H9 (cell line): Measurements from ENCODE around the gene PCBP2. TPM values are rescaled to one million over a fixed set of nuclear protein-coding genes. Genes with fewer than 3 reads are reported as not detected.
"Not testable (repeated sequence)": the region's sequence is repeated elsewhere in the genome, so short reads cannot be mapped to it uniquely, and the experiment has no call there.

Experiments
- DNase-seq: peaks from one replicate; pipeline ENCODE4 v3.0.0-alpha.2; 2017
- H2AFZ ChIP-seq: one replicate; pipeline ENCODE4 v1.6.1; 2013; ENCODE audit warnings: mild to moderate bottlenecking, low read length, control low read depth, moderate library complexity
- H2AK5ac ChIP-seq: 2 replicates; pipeline ENCODE4 v1.6.1; 2013; ENCODE audit warnings: low read length, control low read depth, mixed read lengths; ENCODE audit not compliant: insufficient read length
- H2BK120ac ChIP-seq: one replicate; pipeline ENCODE4 v1.6.1; 2013; ENCODE audit warnings: low read depth, mild to moderate bottlenecking, low read length, control low read depth, inconsistent platforms; ENCODE audit not compliant: poor library complexity, severe bottlenecking
- H2BK12ac ChIP-seq: 2 replicates; pipeline ENCODE4 v1.6.1; 2013; ENCODE audit warnings: low read length, control low read depth, mixed read lengths, low read depth; ENCODE audit not compliant: insufficient read length
- H2BK15ac ChIP-seq: 2 replicates; pipeline ENCODE4 v1.6.1; 2013; ENCODE audit warnings: low read depth, low read length, control low read depth
- H2BK20ac ChIP-seq: one replicate; pipeline ENCODE4 v1.6.1; 2013; ENCODE audit warnings: low read depth, mild to moderate bottlenecking, low read length, control low read depth, inconsistent platforms; ENCODE audit not compliant: poor library complexity, severe bottlenecking
- H2BK5ac ChIP-seq: 2 replicates; pipeline ENCODE4 v1.6.1; 2013; ENCODE audit warnings: low read length, control low read depth, mixed read lengths; ENCODE audit not compliant: insufficient read length
- H3K14ac ChIP-seq: 2 replicates; pipeline ENCODE4 v1.6.1; 2013; ENCODE audit warnings: low read length, control low read depth; ENCODE audit not compliant: insufficient read depth
- H3K18ac ChIP-seq: 2 replicates; pipeline ENCODE4 v1.6.1; 2013; ENCODE audit warnings: low read depth, mild to moderate bottlenecking, mixed read lengths, low read length, control low read depth; ENCODE audit not compliant: insufficient read length
- H3K23ac ChIP-seq: 2 replicates; pipeline ENCODE4 v1.6.1; 2013; ENCODE audit warnings: low read length, control low read depth, mixed read lengths, low read depth; ENCODE audit not compliant: insufficient read length
- H3K23me2 ChIP-seq: 2 replicates; pipeline ENCODE4 v1.6.1; 2013; ENCODE audit warnings: low read depth, mild to moderate bottlenecking, mixed read lengths, low read length, control low read depth; ENCODE audit not compliant: insufficient read length, poor library complexity, severe bottlenecking
- H3K27ac ChIP-seq: 2 replicates; pipeline ENCODE4 v1.5.1; 2013; ENCODE audit warnings: low read length, control low read depth, mixed read lengths, low read depth; ENCODE audit not compliant: insufficient read length
- H3K27me3 ChIP-seq: 2 replicates; pipeline ENCODE4 v1.6.1; 2013; ENCODE audit warnings: low read length, control low read depth, inconsistent platforms; ENCODE audit not compliant: insufficient read depth
- H3K4ac ChIP-seq: 2 replicates; pipeline ENCODE4 v1.6.1; 2013; ENCODE audit warnings: low read depth, mild to moderate bottlenecking, control low read depth, inconsistent platforms, low read length, moderate library complexity
- H3K4me1 ChIP-seq: 2 replicates; pipeline ENCODE4 v1.6.1; 2013; ENCODE audit warnings: low read length, control low read depth, inconsistent platforms; ENCODE audit not compliant: insufficient read depth
- H3K4me2 ChIP-seq: 2 replicates; pipeline ENCODE4 v1.6.1; 2013; ENCODE audit warnings: low read length, control low read depth, mixed read lengths; ENCODE audit not compliant: insufficient read length, insufficient read depth
- H3K56ac ChIP-seq: 2 replicates; pipeline ENCODE4 v1.6.1; 2013; ENCODE audit warnings: low read depth, mild to moderate bottlenecking, mixed read lengths, low read length, control low read depth; ENCODE audit not compliant: insufficient read length
- H3K79me1 ChIP-seq: 2 replicates; pipeline ENCODE4 v1.6.1; 2013; ENCODE audit warnings: low read depth, mild to moderate bottlenecking, moderate library complexity, low read length, control low read depth, inconsistent platforms; ENCODE audit not compliant: insufficient read depth, poor library complexity, severe bottlenecking
- H3K79me2 ChIP-seq: 2 replicates; pipeline ENCODE4 v1.6.1; 2013; ENCODE audit warnings: low read length, control low read depth, inconsistent platforms; ENCODE audit not compliant: insufficient read depth
- H3K9ac ChIP-seq: 2 replicates; pipeline ENCODE4 v1.6.1; 2013; ENCODE audit warnings: low read length, control low read depth, mixed read lengths; ENCODE audit not compliant: insufficient read length; ENCODE audit errors: extremely low read depth
- H3K9me3 ChIP-seq: one replicate; pipeline ENCODE4 v1.6.1; 2013; ENCODE audit warnings: low read depth, low read length, inconsistent platforms; ENCODE audit not compliant: control insufficient read depth
- H3T11ph ChIP-seq: one replicate; pipeline ENCODE4 v1.6.1; 2013; ENCODE audit warnings: mild to moderate bottlenecking, low read length, control low read depth, inconsistent platforms
- H4K20me1 ChIP-seq: one replicate; pipeline ENCODE4 v1.6.1; 2013; ENCODE audit not compliant: control insufficient read depth, insufficient read length, insufficient read depth
- H4K5ac ChIP-seq: 2 replicates; pipeline ENCODE4 v1.6.1; 2013; ENCODE audit warnings: low read depth, mild to moderate bottlenecking, mixed read lengths, low read length, control low read depth; ENCODE audit not compliant: insufficient read length
- H4K8ac ChIP-seq: replicated peaks from 2 replicates; pipeline ENCODE4 v1.6.1; 2013; ENCODE audit warnings: low read length, control low read depth, mixed read lengths, low read depth; ENCODE audit not compliant: insufficient read length
- H4K91ac ChIP-seq: 2 replicates; pipeline ENCODE4 v1.6.1; 2013; ENCODE audit warnings: low read depth, mild to moderate bottlenecking, moderate library complexity, mixed read lengths, low read length, control low read depth; ENCODE audit not compliant: insufficient read length
- H3K27ac Mint-ChIP-seq, 3 experiments: 2 replicates in 2 of 3; 3 replicates in 1 of 3; pipeline ENCODE4 v1.8.0; 2020 to 2021; ENCODE audit warnings: mixed read lengths in 3 of 3, mild to moderate bottlenecking in 1 of 3, moderate library complexity in 1 of 3
- H3K27me3 Mint-ChIP-seq: 2 replicates; pipeline ENCODE4 v1.8.0; 2021; ENCODE audit warnings: low read depth, mild to moderate bottlenecking, moderate library complexity, mixed read lengths
- H3K36me3 Mint-ChIP-seq, 3 experiments: 2 replicates in 2 of 3; 3 replicates in 1 of 3; pipeline ENCODE4 v1.8.0; 2020 to 2021; ENCODE audit warnings: low read depth in 3 of 3, mixed read lengths in 3 of 3; ENCODE audit not compliant: insufficient read depth in 1 of 3
- H3K4me1 Mint-ChIP-seq, 2 experiments: 2 replicates each; pipeline ENCODE4 v1.8.0; 2020; ENCODE audit warnings: mixed read lengths in 2 of 2
- H3K4me3 Mint-ChIP-seq, 2 experiments: 2 replicates in 1 of 2; 3 replicates in 1 of 2; pipeline ENCODE4 v1.8.0; 2020 to 2021; ENCODE audit warnings: mild to moderate bottlenecking in 2 of 2, mixed read lengths in 2 of 2, moderate library complexity in 1 of 2
- H3K9me3 Mint-ChIP-seq, 2 experiments: 2 replicates in 1 of 2; 3 replicates in 1 of 2; pipeline ENCODE4 v1.8.0; 2020; ENCODE audit warnings: mild to moderate bottlenecking in 2 of 2, mixed read lengths in 2 of 2, moderate library complexity in 1 of 2
- WGBS: extraction: QIAGEN DNeasy Blood & Tissue Kit; methylation state at CpG from one replicate; pipeline ENCODE4 v1.1.7; 2013; ENCODE audit warnings: missing lambda C conversion rate, low lambda C conversion rate, mixed read lengths; ENCODE audit not compliant: insufficient read length; ENCODE audit errors: extremely low coverage; 5-methylcytosine and 5-hydroxymethylcytosine counted together
- total RNA-seq: library from RNA; stranded (reverse); gene quantifications from 2 replicates; pipeline ENCODE4 v1.2.1, GENCODE V29; 2021

The PCBP2 gene
- total RNA-seq, 1 experiment from 2014 or later = 1,207 TPM

- H4K20me1 ChIP-seq, H2BK20ac ChIP-seq, H3K36me3 Mint-ChIP-seq, DNase-seq, H3K14ac ChIP-seq, H3T11ph ChIP-seq, H2AK5ac ChIP-seq, H3K27ac Mint-ChIP-seq, H3K4me1 ChIP-seq, H3K27me3 ChIP-seq, H3K4ac ChIP-seq, H3K9me3 Mint-ChIP-seq, H3K9me3 ChIP-seq, H2BK12ac ChIP-seq, H4K8ac ChIP-seq, H3K23ac ChIP-seq, H2BK15ac ChIP-seq, H3K4me2 ChIP-seq, H3K27ac ChIP-seq, H3K4me3 Mint-ChIP-seq, H3K79me1 ChIP-seq, H2AFZ ChIP-seq, H2BK5ac ChIP-seq, H2BK120ac ChIP-seq, H3K9ac ChIP-seq, H3K56ac ChIP-seq, H3K23me2 ChIP-seq, H4K5ac ChIP-seq, H4K91ac ChIP-seq, H3K79me2 ChIP-seq, H3K18ac ChIP-seq, H3K27me3 Mint-ChIP-seq: not testable (repeated sequence)
- WGBS = no CpG with 5 or more reads among the region's 9 CpGs
- peaks cover 29% of the 10 kb centered on the region in 2 experiments for H3K4me1 Mint-ChIP-seq
Measured at GRCh38 chr12:53417291-53417816, 34.5 kb upstream of the PCBP2 start.
